Rectal smooth muscle tissue (tissue), 1 donor: Measurements from ENCODE around the gene PALLD.

ENCODE experiments used
- H3K27ac ChIP-seq: one replicate; pipeline ENCODE4 v1.7.0; 2013; ENCODE audit warnings: low read depth, low read length, inconsistent platforms
- H3K27me3 ChIP-seq: one replicate; pipeline ENCODE4 v1.7.0; 2013; ENCODE audit warnings: low read length; ENCODE audit not compliant: control insufficient read depth, insufficient read depth
- H3K36me3 ChIP-seq: one replicate; pipeline ENCODE4 v1.7.0; 2013; ENCODE audit warnings: low read length; ENCODE audit not compliant: control insufficient read depth, insufficient read depth
- H3K4me1 ChIP-seq: one replicate; pipeline ENCODE4 v1.7.0; 2013; ENCODE audit warnings: low read length; ENCODE audit not compliant: control insufficient read depth, insufficient read depth
- H3K4me3 ChIP-seq: one replicate; pipeline ENCODE4 v1.7.0; 2013; ENCODE audit warnings: low read length
- H3K9ac ChIP-seq: one replicate; pipeline ENCODE4 v1.7.0; 2013; ENCODE audit warnings: low read length

PALLD gene

DNA sequence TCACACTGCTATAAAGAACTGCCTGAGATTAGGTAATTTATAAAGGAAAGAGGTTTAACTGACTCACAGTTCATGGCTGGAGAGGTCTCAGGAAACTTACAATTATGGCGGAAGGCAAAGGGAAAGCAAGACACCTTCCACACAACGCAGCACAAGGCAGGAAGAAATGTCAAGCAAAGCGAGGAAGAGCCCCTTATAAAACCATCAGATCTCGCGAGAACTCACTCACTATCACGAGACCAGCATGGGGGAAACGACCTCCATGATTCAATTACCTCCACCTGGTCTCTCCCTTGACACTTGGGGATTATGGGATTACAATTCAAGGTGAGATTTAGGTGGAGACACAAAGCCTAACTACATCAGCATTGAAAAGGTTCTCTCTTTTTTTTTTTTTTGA, 39.6 kb downstream of the PALLD start:
- H3K9ac ChIP-seq = no peak overlapping the region
- no peak overlapping the region for H3K27ac ChIP-seq
- no peaks in the 10 kb centered on the region for H3K27me3 ChIP-seq
- no peaks in the 10 kb centered on the region for H3K4me1 ChIP-seq
- H3K4me3 ChIP-seq = no peak overlapping the region
- H3K36me3 ChIP-seq = no peaks in the 10 kb centered on the region

- no peak overlapping the region for H3K27ac ChIP-seq
- no peaks in the 10 kb centered on the region for H3K36me3 ChIP-seq
- no peaks in the 10 kb centered on the region for H3K27me3 ChIP-seq
- no peaks in the 10 kb centered on the region for H3K4me1 ChIP-seq
- H3K4me3 ChIP-seq = no peak overlapping the region
- no peak overlapping the region for H3K9ac ChIP-seq
Observed at GRCh38 chr4:168537086-168537485, 40.2 kb downstream of the PALLD start.

GRCh38 chr4:168537571-168537970, 40.7 kb downstream of the PALLD start:
- no peak overlapping the region for H3K4me3 ChIP-seq
- no peak overlapping the region for H3K27ac ChIP-seq
- no peaks in the 10 kb centered on the region for H3K36me3 ChIP-seq
- no peaks in the 10 kb centered on the region for H3K27me3 ChIP-seq
- H3K4me1 ChIP-seq = no peaks in the 10 kb centered on the region
- no peak overlapping the region for H3K9ac ChIP-seq

- Histone ChIP-seq H3K27me3 (no peaks in the 10 kb centered on the region), H3K27ac (no peak overlapping the region), H3K4me3 (no peak overlapping the region), H3K4me1 (no peaks in the 10 kb centered on the region), H3K9ac (no peak overlapping the region), H3K36me3 (no peaks in the 10 kb centered on the region)
Observed at GRCh38 chr4:168538632-168539031, 41.8 kb downstream of the PALLD start.

GRCh38 chr4:168540086-168540485, 43.2 kb downstream of the PALLD start:
- Histone ChIP-seq H3K9ac (no peak overlapping the region), H3K4me1 (no peaks in the 10 kb centered on the region), H3K36me3 (no peaks in the 10 kb centered on the region), H3K27me3 (no peaks in the 10 kb centered on the region), H3K4me3 (no peak overlapping the region), H3K27ac (no peak overlapping the region)

- H3K9ac ChIP-seq = no peak overlapping the region
- H3K4me3 ChIP-seq = no peak overlapping the region
- H3K4me1 ChIP-seq = no peaks in the 10 kb centered on the region
- H3K27me3 ChIP-seq = no peaks in the 10 kb centered on the region
- no peaks in the 10 kb centered on the region for H3K36me3 ChIP-seq
- H3K27ac ChIP-seq = no peak overlapping the region
Observed at GRCh38 chr4:168540503-168541265, 43.8 kb downstream of the PALLD start.

DNA sequence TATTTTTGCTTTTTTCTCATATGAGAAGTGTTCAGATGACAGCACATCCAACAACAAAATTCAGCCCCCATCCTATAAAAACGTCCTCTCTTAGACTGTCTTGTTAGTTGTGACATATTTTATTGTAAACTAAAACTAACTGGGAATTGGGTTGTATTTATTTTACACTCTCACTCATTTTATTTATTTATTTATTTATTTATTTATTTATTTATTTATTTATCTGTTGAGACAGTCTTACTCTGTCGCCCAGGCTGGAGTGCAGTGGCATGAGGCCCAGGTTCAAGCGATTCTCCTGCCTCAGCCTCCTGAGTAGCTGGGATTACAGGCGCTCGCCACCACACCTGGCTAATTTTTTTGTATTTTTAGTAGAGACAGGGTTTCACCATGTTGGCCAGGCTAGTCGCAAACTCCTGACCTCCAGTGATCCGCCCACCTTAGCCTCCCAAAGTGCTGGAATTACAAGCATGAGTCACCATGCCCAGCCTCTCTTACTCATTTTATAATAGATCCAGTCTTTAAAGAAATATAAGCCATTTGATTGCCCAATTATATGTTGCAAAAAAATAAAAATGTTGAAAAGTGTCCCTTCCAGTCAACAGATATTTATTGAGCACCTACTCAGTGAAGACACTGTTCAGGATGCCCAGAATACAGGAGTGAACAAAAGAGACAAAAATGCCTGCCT, 44.6 kb downstream of the PALLD start:
- Histone ChIP-seq H3K27me3 (no peaks in the 10 kb centered on the region), H3K4me1 (no peaks in the 10 kb centered on the region), H3K9ac (no peak overlapping the region), H3K27ac (no peak overlapping the region), H3K36me3 (no peaks in the 10 kb centered on the region), H3K4me3 (no peak overlapping the region)

GRCh38 chr4:168549143-168549542, 52.3 kb downstream of the PALLD start:
- H3K36me3 ChIP-seq = no peaks in the 10 kb centered on the region

GRCh38 chr4:168550064-168550766, 53.4 kb downstream of the PALLD start:
- no peaks in the 10 kb centered on the region for H3K27me3 ChIP-seq
- no peak overlapping the region for H3K9ac ChIP-seq
- H3K36me3 ChIP-seq = no peaks in the 10 kb centered on the region
- H3K4me1 ChIP-seq = no peaks in the 10 kb centered on the region
- no peak overlapping the region for H3K27ac ChIP-seq
- H3K4me3 ChIP-seq = no peak overlapping the region

More at GRCh38 chr4:168549143-168549542, 52.3 kb downstream of the PALLD start:
- Histone ChIP-seq H3K9ac (no peak overlapping the region), H3K4me3 (no peak overlapping the region), H3K27me3 (no peaks in the 10 kb centered on the region), H3K27ac (no peak overlapping the region), H3K4me1 (no peaks in the 10 kb centered on the region)

GRCh38 chr4:168551211-168551610, 54.4 kb downstream of the PALLD start:
- no peaks in the 10 kb centered on the region for H3K36me3 ChIP-seq
- no peak overlapping the region for H3K27ac ChIP-seq
- no peak overlapping the region for H3K4me3 ChIP-seq
- no peak overlapping the region for H3K9ac ChIP-seq
- H3K27me3 ChIP-seq = no peaks in the 10 kb centered on the region
- no peaks in the 10 kb centered on the region for H3K4me1 ChIP-seq

DNA sequence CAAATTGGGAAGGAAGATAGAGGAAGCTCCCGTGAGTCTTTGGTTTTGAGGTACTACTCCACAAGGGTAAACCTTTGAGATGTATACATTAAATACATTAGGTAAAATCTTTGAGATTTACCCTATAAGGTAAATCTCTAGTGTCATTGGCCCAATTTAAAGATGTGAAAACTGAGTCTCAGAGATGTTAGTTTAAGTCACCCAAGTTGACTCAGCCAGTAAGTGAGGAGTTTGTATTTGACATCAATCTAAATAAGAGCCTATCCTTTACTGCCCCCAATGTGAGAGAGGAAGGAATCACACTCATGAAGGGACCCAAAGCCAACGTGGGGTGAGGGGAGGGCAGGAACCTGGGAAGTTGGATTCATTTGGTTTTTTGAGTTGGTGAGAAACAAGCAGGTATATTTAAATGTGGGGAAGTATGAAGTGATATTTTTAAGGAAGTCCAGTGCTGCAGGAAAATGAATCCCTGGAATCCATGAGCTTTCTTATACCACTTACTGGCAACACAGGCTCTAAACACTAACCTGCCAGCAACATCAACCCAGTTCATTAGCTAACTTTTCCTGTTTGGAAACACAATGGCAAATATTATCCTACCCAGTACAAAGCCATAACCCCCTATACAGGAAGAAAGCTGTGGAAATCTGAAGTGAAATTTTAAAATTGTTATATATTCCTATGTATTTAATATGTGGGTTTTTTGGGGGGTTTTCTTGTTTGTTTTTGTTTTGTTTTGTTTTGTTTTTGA, 55.3 kb downstream of the PALLD start:
- no peaks in the 10 kb centered on the region for H3K27me3 ChIP-seq
- H3K27ac ChIP-seq = no peak overlapping the region
- no peak overlapping the region for H3K4me3 ChIP-seq
- no peaks in the 10 kb centered on the region for H3K4me1 ChIP-seq
- H3K9ac ChIP-seq = no peak overlapping the region
- no peaks in the 10 kb centered on the region for H3K36me3 ChIP-seq

DNA sequence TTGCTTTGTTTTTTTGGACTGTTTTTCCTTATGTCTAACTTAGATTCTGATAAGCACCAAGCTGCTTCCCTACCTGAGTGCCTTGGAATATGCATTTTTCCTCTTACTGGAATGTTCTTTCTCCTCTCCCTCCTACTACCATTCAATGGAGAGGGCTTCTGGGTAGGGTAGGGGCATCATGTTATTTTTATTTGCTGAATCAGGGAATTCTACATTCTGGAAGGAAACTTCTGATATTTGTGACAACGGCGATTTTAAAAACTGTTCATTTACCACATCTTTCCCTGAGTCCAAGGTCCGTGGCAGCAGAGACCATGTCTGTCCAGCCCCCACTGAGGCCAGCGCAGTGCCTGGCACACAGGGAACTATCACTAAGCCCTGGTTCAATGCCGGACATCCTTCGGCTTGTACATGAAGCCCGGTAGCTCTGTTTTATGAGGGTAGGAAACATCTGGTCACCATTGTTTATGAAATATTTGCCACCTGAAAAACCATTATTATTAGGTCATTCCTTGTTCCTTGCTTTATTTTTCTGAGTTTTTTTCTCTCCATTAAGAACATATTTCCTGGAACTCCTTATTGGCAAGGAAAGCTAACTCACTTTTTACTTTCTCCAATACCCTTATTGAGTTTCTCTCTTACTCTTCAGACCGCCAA, 57.0 kb downstream of the PALLD start:
- Histone ChIP-seq H3K27ac (no peak overlapping the region), H3K9ac (no peak overlapping the region), H3K4me3 (no peak overlapping the region), H3K27me3 (no peaks in the 10 kb centered on the region), H3K36me3 (no peaks in the 10 kb centered on the region), H3K4me1 (no peaks in the 10 kb centered on the region)
